22Rv1 (cell line): ENCODE results near the gene OR2A14.

Experiments used
- CTCF ChIP-seq: fragments of 450-650 bp; IDR thresholded peaks from 2 replicates; pipeline ENCODE4 v1.5.1; 2017; ENCODE audit warnings: mild to moderate bottlenecking
- ZFX ChIP-seq: fragments of 450-650 bp; IDR thresholded peaks from 2 replicates; pipeline ENCODE4 v1.6.1; 2017; ENCODE audit warnings: antibody characterized with exemption, borderline replicate concordance

- TF ChIP-seq CTCF (no peak), ZFX (no peak)
Measured at GRCh38 chr7:144148224-144148827, 25.4 kb downstream of the OR2A14 start.
